Uterus (tissue), 4 donors: Measurements from ENCODE around the gene CCDC127. TPM values are rescaled to one million over a fixed set of nuclear protein-coding genes. Genes with fewer than 3 reads are reported as not detected.

Experiments
- DNase-seq, 2 donors: peaks; one replicate each; pipeline ENCODE4 v3.0.0-alpha.2; 2019 to 2020
- H3K27ac ChIP-seq, 2 donors: fragments of 200-600 bp; sonication (generic); 1 replicate in 1 of 2; 2 replicates in 1 of 2; pipeline ENCODE4 v1.5.1; 2016 to 2018
- H3K27me3 ChIP-seq, 2 donors: fragments of 200-600 bp; sonication (generic); one replicate each; pipeline ENCODE4 v1.5.1; 2018 to 2019; ENCODE audit warnings: control low read depth in 1 of 2
- H3K36me3 ChIP-seq, 2 donors: fragments of 200-600 bp; sonication (generic); one replicate each; pipeline ENCODE4 v1.5.1; 2019; ENCODE audit warnings: control low read depth in 1 of 2
- H3K4me1 ChIP-seq, 2 donors: fragments of 200-600 bp; sonication (generic); one replicate each; pipeline ENCODE4 v1.5.1; 2018 to 2019; ENCODE audit warnings: control low read depth in 1 of 2
- H3K4me3 ChIP-seq, 2 donors: fragments of 200-600 bp; sonication (generic); 1 replicate in 1 of 2; 2 replicates in 1 of 2; pipeline ENCODE4 v1.5.1; 2018 to 2019; ENCODE audit warnings: mild to moderate bottlenecking in 1 of 2
- H3K9me3 ChIP-seq, 2 donors: fragments of 200-600 bp; sonication (generic); one replicate each; pipeline ENCODE4 v1.5.1; 2019; ENCODE audit warnings: control low read depth in 1 of 2
- POLR2A ChIP-seq, 2 donors: fragments of 450-650 bp; IDR thresholded peaks; one replicate each; pipeline ENCODE4 v1.6.1; 2016; ENCODE audit warnings: antibody characterized with exemption in 2 of 2, mild to moderate bottlenecking in 1 of 2, moderate library complexity in 1 of 2
- intact Hi-C: fragments of 100-400 bp; cut with DNase I; formaldehyde crosslinking; loops from one replicate; pipeline ENCODE4 v1.15.1; 2023; ENCODE audit warnings: low total_unique reads
- total RNA-seq, 4 donors: library from RNA; depleted of rRNA in 3 of 4; stranded (reverse); fragments of >200 nt in 3 of 4; gene quantifications; one replicate each; pipeline versions ENCODE4 v1.1.0 to v1.2.4, GENCODE V29; 2014 to 2023
- TF ChIP-seq, protein P1 (sequence below), 4 experiments: fragments of 200-600 bp in 2 of 4; fragments of 450-650 bp in 2 of 4; sonication (generic) in 2 of 4; IDR thresholded peaks; one replicate each; pipeline ENCODE4 v1.5.1; 2016 to 2019; ENCODE audit warnings: antibody characterized with exemption in 4 of 4, mild to moderate bottlenecking in 2 of 4, moderate library complexity in 1 of 4
- donor health status: DM: yes; HTN: yes; CAD: no.

CCDC127 gene
- total RNA-seq, 4 donors from 2014 or later = 2.6 to 10.2 (median 6.0) TPM

GRCh38 chr5:180286-180918 is 37.6 kb downstream of the CCDC127 start:
- Histone ChIP-seq H3K4me3 (no peak overlapping the region), H3K27me3 (no peaks in the 10 kb centered on the region), H3K36me3 (no peaks in the 10 kb centered on the region), H3K9me3 (no peaks in the 10 kb centered on the region), H3K27ac (no peak overlapping the region), H3K4me1 (no peaks in the 10 kb centered on the region)
- TF ChIP-seq, protein P1, sequence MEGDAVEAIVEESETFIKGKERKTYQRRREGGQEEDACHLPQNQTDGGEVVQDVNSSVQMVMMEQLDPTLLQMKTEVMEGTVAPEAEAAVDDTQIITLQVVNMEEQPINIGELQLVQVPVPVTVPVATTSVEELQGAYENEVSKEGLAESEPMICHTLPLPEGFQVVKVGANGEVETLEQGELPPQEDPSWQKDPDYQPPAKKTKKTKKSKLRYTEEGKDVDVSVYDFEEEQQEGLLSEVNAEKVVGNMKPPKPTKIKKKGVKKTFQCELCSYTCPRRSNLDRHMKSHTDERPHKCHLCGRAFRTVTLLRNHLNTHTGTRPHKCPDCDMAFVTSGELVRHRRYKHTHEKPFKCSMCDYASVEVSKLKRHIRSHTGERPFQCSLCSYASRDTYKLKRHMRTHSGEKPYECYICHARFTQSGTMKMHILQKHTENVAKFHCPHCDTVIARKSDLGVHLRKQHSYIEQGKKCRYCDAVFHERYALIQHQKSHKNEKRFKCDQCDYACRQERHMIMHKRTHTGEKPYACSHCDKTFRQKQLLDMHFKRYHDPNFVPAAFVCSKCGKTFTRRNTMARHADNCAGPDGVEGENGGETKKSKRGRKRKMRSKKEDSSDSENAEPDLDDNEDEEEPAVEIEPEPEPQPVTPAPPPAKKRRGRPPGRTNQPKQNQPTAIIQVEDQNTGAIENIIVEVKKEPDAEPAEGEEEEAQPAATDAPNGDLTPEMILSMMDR (IDR thresholded peaks at IDR 0.05) = no peak
- TF ChIP-seq POLR2A (IDR thresholded peaks at IDR 0.05) = no peak
- no peak for DNase-seq
- intact Hi-C loops = no loop called here

- Histone ChIP-seq H3K27me3 (no peaks in the 10 kb centered on the region), H3K36me3 (no peaks in the 10 kb centered on the region), H3K9me3 (no peaks in the 10 kb centered on the region), H3K4me1 (no peaks in the 10 kb centered on the region), H3K27ac (no peak overlapping the region), H3K4me3 (no peak overlapping the region)
- TF ChIP-seq, protein P1 (IDR thresholded peaks at IDR 0.05) = no peak
- no peak for TF ChIP-seq POLR2A (IDR thresholded peaks at IDR 0.05)
- intact Hi-C loops = no loop called here
- no peak for DNase-seq
Observed at GRCh38 chr5:179401-179800, 38.6 kb downstream of the CCDC127 start.

DNA sequence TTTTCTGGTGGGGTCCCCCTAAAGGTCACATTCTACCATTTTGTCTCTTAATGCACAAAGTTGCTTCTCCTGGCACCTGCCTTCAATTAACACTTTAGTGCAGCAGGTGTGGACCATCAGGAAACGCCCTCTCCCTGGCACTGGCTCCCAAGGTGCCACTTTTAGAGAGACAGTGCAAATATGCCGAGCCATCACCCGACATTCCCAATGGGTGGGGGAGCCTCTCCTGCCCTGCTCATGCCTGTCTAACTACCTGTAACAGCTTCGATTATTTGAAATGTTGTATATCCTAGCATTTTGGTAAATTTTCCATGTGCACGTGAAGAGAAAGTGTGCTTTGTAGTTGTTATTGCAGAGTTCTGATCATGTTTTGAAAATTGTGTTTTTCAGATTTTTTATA is 39.8 kb downstream of the CCDC127 start:
- TF ChIP-seq, protein P1 (IDR thresholded peaks at IDR 0.05) = no peak
- no peak for TF ChIP-seq POLR2A (IDR thresholded peaks at IDR 0.05)
- H3K36me3 ChIP-seq = no peaks in the 10 kb centered on the region
- H3K27me3 ChIP-seq = no peaks in the 10 kb centered on the region
- no peak overlapping the region for H3K4me3 ChIP-seq
- no peaks in the 10 kb centered on the region for H3K9me3 ChIP-seq
- H3K4me1 ChIP-seq = no peaks in the 10 kb centered on the region
- DNase-seq = no peak
- no peak overlapping the region for H3K27ac ChIP-seq
- intact Hi-C loops = no loop called here

DNA sequence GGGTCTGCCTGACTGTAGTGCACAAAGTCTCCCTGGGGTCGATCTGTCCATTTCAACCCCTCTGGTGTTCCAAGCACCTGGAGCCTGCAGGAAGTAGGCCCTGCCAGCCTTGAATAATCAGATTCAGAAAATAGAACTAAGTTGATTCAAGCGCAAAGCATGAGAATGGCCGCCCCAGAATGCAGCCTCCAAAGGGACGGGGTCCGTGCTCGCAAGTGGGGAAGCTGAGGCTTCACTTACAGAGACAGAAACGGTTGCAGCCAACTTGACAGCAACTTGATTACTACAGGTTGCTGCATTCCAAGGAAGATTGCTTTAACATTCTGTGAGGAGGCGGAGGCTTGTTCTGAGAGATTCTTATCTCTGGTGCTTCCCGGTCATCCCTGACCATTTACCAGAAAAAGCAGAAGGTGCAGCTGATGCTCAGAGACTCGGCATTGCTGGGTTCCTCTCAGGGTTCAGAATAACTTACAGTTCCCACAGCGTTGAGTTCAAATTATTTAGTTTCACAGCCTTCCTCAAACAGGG is 41.6 kb downstream of the CCDC127 start:
- H3K27me3 ChIP-seq = no peaks in the 10 kb centered on the region
- no peaks in the 10 kb centered on the region for H3K4me1 ChIP-seq
- H3K36me3 ChIP-seq = no peaks in the 10 kb centered on the region
- no peak for DNase-seq
- intact Hi-C loops = no loop called here
- TF ChIP-seq, protein P1 (IDR thresholded peaks at IDR 0.05) = no peak
- no peak for TF ChIP-seq POLR2A (IDR thresholded peaks at IDR 0.05)
- H3K27ac ChIP-seq = no peak overlapping the region
- H3K4me3 ChIP-seq = no peak overlapping the region
- no peaks in the 10 kb centered on the region for H3K9me3 ChIP-seq

DNA sequence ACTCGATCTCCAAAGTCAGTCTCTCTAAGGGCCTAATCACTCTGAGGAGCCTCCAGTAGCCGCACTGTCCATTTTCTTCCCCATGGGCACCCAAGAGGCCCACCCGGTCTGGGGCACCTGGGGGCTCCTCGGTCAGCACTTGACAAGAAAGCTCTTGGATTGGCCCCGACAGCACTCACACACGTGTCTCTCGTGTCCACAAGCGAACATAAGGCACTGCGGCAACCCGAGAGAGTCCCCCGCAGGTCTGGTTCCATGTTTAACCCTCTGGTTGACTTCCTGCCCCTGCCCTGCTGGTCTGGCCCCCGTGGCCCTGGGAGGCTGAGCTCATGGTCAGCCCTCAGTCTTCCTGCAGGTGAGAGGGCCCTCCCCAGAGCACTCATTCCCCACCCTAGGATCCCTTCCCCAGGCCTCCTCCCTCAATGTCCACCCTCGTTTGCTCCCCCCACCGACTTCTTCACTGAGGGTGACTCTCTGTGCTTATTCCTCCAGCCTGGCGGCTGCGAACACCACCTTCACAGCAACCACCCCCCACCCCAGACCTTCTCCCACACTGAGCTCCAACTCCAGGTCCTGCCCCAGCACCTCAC is 43.0 kb downstream of the CCDC127 start:
- H3K4me3 ChIP-seq = no peak overlapping the region
- TF ChIP-seq POLR2A (IDR thresholded peaks at IDR 0.05) = no peak
- TF ChIP-seq, protein P1 (IDR thresholded peaks at IDR 0.05) = no peak
- H3K9me3 ChIP-seq = no peaks in the 10 kb centered on the region
- intact Hi-C loops = no loop called here
- no peak overlapping the region for H3K27ac ChIP-seq
- H3K36me3 ChIP-seq = no peaks in the 10 kb centered on the region
- DNase-seq = no peak
- no peaks in the 10 kb centered on the region for H3K27me3 ChIP-seq
- H3K4me1 ChIP-seq = no peaks in the 10 kb centered on the region
